ENCODE data around the gene GABRE.

The GABRE gene

DNA sequence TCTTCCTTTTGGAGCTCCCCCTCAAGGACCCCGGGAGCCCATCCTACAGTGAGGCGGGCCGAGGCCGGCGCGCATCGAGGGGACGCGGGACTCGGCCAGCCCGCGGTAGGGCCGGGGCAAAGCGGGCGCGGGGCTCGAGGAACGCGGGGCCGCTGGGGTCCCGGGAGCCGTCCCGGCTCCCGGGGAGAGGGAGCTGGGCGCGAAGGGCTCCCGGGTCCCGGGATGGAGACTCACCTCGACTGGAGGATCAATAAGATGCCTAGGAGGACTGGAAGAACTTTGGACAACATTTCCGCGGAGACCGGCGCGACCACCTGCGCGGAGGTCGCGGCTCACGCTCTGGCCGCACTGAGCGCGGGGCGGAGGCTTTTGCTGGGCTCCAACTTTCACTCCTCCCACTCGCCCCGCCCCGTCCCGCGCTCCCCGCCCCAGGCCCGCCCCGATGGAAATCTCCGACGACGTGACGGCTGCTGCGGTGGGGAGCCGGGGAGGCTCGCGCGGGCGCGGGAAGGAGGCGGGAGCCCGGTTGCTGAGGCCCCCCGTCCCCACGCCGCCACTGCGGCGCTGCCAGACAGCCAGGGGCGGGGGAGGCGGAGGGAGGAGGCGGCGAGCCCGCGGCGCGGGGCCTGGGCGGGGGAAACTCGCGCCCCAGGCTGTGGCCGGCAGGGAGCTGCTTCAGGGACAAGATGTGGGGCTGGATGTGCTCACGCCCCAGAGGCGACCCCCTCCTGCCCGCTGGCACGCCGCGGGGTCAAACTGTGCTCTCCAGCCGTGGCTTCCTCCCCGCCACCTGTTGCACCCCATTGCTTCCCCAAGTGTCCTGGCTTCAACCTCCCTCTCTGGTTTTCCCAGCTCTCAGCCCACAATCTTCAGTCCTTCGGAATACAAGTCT is at the start of gene GABRE:
GABRE (minus strand) TSS at position 341 of the 892 bp plus-strand sequence; CDS start at position 290, 51 bp downstream.
- no peak for DNase-seq

DNA sequence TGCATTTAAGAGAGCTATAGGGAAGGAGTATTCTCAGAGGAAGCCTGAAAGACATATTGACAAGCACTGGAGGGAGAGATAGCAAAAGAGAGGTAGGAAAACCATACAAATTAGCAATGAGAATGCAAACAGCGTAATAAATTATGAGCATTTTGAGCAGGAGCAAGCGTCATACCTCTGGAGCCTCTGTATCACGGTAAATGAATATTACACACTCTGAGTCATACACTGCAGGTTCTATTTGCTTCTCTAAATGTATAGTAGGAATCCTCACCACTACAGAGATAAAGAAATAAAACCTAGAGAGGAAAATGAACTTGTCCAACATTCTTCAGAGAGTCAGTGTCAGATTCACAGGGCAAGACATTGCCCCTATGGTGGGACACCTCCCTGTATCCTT is 46.4 kb upstream of the GABRE start:
- no peak for DNase-seq

- no peak for DNase-seq
These were observed 25.3 kb upstream of the GABRE start for GRCh38 chrX:151999813-152000212.

- DNase-seq = no peak
These were observed 23.1 kb upstream of the GABRE start for GRCh38 chrX:151997539-151997938.

DNA sequence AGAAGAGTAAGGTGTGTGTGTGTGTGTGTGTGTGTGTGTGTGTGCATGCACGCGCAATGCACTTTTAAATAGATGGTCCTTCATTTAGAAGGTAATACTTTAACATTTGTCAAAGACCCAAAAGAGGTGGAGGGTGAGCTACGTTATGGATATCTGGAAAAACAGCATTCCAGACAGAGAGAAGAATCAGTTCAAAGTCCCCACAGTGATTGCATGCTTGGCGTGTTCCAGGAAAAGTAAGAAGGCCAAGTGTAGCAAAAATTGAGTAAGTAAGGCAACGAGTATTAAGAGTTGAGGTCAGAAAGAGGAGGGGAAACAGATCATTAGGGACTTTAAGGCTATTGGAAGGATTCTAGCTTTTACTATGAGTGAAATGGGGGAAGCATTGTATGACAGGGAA is 21.9 kb upstream of the GABRE start:
- DNase-seq = no peak

DNA sequence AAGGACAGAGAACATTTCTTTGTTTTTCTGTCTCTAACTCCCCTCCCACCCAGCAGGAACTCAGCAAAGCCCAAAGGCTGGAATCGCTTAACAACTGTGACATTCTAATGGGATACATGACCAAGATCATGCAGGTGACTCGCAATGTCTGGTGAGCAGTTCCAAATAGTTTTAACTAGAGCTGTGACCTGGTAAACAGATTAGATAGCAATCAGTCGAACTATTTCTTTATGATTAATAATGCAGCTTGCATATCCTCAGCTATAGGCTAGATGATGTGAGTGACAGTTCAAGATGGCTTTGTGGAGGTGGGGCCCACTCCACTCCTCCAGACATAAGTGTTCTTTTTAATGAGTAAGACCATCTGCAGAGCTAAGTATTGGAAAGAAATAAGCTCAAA is 20.0 kb upstream of the GABRE start:
- DNase-seq = no peak

DNA sequence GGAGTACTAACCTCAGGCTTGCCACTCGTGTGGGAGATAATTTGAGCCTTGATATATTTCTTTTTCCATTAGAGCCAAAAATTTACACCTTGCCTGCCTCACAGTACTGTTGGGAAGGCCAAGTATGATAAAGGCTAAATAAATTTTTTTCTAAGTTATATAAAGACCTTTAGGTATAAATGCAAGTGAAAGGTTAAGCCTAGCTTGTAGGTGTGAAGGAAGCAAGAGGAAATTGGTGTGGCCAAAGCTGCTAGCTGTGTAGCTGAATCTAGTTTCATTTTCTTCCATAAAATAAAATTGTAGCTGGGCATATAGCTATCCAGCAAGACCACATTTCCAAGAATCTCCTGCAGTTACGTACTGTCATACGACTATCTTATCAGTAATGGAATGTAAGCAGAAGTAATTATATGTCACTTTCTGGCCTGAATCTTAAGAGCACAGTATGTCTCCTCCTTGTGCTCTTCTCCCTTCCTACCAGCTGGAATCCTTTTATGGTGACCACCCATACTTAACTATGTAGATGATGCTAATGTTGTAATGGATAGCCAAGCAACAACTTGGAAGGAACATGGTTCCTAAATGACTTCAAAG is 14.3 kb upstream of the GABRE start:
- DNase-seq = no peak

DNA sequence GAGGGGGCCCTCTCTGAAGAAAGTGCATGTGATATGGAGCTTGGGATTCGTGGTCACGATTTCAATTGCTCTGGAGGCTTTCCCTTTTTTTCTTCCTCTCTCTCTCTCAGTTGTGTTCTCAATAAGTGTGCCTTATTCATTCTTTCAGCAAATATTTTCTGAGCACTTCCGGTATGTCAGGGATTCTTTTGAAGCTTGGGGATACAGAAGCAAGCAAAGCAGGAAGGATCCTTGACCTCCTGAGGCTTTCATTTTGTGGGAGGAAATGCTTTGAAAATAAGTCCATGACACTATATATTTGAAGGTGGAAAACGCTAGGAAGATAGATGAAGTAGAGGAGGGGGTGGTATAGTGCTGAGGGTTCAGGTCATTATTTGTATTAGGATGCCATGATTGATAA is 12.6 kb upstream of the GABRE start:
- no peak for DNase-seq

- no peak for DNase-seq
These were observed 11.5 kb upstream of the GABRE start for GRCh38 chrX:151985955-151986354.

GRCh38 chrX:151985531-151985930 is 11.1 kb upstream of the GABRE start:
- DNase-seq = no peak

- DNase-seq = no peak
These were observed 10.4 kb upstream of the GABRE start for GRCh38 chrX:151984902-151985301.

DNA sequence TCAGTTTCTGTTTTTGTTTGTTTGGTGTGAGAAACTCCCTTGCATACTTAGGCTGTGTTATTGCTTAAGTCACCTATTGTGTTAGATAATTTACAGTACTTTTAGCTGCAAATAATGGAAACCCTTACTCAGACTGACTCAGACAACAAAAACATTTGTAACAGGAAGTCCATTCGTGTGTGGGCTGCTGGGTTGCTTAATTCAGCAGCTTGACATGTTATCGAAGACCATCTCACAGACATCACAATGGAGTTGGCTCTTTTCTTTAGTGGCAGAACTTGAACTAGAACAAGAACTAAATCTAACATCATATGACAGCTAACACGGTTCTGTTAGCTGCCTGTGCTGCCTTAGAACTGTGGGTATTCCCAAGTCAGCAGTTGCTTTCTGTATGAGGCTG is 9.9 kb upstream of the GABRE start:
- no peak for DNase-seq

- DNase-seq = no peak
These were observed 8.7 kb upstream of the GABRE start for GRCh38 chrX:151983186-151983585.

GRCh38 chrX:151982222-151982621 is 7.7 kb upstream of the GABRE start:
- DNase-seq = no peak

DNA sequence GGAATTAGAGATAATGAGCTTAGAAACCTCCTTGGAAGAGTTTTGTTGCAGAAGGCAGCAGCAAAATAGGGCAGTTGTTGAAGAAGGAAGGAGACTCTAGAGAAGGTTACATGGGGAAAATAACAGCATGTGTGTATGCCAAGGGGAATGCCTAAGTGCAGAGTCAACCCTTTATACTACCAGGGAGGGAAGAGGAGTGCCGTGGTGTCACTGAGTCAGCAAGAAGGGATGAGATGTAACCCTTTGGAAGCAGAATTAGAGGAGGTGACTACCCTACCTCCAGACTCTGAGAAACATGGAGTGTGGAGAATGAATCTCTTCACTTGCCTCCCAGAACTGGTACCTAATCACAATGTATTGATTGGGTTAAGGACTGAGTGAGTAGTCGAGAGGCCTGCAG is 6.7 kb upstream of the GABRE start:
- no peak for DNase-seq

GRCh38 chrX:151977923-151978322 is 3.4 kb upstream of the GABRE start:
- DNase-seq = no peak

DNA sequence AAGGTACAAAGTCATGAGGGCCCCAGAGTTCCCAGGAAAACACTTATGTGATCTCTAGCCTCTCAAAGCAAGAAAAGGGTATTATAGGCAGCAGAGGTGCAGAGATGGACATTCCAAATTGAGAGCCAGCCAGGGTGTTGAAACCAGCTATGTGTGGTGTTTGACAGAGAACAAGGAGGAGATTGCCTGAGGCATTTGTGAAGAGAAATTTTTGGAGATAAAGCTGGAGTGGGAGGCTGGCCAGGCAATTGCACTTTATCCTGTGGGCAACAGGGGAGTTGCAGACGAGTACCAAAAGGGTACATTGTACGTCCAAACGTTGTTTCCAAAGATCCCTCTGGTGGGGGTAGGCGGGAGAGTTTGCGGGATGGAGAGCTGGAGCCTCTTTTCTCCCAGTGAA is 2.5 kb upstream of the GABRE start:
- no peak for DNase-seq

DNA sequence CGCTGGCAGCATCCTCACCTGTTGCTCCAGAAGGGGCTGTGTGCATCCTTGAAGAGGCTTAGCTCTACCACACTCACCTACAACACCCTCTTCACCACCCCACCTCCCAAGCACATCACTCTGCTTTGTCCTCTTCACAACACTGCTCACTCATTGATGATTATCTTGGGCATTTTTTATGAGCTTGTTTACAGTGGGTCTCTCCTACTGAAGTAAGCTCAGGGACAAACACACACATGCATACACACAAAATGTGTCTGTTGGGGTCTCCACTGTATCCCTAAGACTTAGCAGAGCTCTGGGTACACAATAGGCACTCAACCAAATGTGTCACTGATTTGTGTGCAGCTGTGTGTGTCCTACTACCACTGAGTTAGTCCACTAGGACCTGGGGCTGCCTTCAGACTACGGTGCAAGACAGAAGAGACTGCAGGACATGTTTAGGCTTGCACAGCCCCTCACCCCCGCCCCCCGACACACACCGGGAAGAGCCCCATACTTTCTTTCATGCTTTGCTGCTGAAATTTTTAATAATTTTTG is 1.3 kb upstream of the GABRE start:
- no peak for DNase-seq

- no peak for DNase-seq
These were observed 735 bp upstream of the GABRE start for GRCh38 chrX:151975228-151975593.

DNA sequence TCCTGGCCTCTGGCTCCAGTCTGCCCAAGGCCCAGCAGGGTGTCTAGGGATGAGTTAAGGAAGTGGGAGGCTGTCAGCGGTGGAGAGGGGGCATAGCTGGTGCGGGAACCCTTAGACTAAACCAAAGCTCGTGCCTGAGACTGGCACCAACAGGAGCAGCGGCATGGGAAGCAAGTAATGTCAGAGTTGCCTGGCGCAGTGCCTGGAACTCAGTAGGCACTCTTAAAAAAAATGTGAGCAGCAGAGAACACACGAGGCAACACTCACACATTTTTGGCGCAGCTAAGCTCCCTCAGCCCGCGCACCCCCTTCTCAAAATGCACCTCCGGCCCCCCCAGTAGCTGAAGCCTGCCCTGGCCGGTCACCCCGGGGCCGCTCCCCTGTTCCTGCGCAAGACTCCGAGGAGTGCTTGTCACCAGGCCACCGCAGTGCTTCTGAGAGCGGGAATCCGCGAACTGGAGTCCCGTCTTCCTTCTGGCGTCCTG is 583 bp downstream of the GABRE start:
- DNase-seq = no peak

GRCh38 chrX:151973060-151973661 is 1.3 kb downstream of the GABRE start:
- DNase-seq = no peak

DNA sequence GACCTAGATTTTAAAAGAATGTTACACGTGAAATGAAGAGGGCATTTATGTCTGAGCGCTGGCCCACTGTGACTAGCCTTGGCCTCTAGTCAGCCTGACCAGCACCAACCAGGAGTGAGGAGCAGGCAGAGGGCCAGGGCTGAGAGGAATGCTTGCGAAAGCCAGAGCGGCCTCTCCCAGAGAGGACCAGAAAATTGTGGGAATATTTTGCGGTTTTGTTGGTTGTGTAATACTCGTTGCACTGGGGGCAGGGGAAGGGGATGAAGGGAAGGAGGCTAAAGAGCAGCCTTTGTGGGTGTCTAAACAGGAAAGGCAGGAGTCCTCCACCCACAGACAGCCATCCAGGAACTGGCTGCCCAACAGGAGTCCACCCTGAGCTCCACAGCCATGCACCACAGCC is 3.8 kb downstream of the GABRE start:
- no peak for DNase-seq

GRCh38 chrX:151970027-151970426 is 4.4 kb downstream of the GABRE start:
- DNase-seq = no peak

DNA sequence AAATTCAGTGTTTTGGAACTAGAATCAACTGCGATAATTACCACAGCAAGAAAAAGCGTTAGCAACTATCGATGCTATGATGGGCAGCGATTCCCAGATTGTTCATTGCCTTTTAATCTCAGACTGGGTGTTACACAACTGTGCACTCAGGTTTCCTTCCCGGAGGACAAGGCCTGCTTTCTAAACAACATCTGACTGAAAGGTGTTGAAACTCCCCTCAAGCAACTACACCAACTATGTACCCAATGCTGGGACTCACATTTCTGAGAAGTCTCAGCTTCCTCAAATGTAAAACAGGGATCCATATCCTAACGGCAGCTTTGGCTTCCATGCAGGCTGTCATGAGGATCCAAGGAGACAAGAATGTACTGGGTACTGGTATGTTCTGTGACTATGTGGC is 8.2 kb downstream of the GABRE start:
- no peak for DNase-seq
